HG02943 (cell line): ENCODE measurements around the gene CYFIP1.

Experiments
- ATAC-seq: cut with Tn5 transposase; IDR thresholded peaks from one replicate; pipeline ENCODE4 v1.9.1; 2021; ENCODE audit warnings: mild to moderate bottlenecking, low read depth, moderate library complexity; ENCODE audit not compliant: unreplicated experiment

The CYFIP1 gene

DNA sequence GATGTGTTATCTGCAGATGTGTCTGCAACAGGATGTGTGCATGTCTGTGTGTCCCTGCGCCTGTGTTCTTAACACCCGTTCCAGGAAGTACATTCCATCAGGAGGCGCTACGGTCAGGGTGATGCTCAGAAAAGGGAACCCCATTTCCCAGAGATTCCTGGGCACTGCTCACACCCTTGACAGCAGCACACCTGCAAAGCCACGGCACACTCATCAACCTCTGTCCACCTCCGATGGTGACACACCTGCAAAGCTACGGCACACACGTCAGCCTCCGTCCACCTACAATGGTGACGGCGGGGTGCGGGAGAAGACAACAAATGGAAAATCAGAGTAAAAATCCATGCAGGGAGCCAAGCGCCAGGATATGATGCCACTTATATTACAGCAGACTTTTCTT is 86.3 kb downstream of the CYFIP1 start:
- no peak for ATAC-seq

DNA sequence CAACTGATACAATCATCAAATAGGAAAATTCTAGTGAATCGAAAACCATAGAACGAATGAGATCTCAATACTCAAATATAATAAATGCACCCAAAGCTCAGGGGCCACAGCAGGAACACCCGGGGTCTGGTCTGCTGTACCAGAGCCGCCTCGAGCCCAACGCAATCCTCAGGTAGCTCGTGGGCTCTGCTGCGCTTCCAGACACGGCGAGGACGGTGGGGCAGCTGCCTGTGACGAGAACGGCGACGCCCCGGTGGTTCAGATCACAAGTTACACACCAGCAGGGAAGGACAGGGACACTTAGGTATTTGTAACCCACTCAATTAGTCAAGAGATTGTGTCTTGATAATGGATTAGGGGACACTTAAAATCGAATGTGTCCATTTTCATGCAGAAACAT is 87.1 kb downstream of the CYFIP1 start:
- ATAC-seq: no peak

DNA sequence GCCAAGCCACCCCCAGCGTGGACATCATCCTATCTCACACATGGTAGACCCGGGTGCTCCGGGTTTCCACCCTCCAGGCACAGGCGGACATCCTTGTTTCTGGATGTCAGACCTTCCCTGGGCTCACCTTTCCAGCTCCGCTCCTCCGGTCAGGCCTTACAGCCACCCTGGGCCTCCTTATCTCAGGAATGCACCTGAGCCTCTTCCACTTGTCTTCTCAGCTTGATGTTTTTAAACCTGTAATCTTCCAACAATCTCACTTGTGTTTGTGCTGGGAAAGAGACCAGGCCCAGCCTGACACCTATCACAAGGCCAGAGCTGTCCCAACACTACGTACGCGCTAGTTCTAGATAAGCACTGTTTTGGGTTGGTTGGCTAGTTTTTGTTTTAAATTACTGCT is 87.8 kb downstream of the CYFIP1 start:
- no peak for ATAC-seq

DNA sequence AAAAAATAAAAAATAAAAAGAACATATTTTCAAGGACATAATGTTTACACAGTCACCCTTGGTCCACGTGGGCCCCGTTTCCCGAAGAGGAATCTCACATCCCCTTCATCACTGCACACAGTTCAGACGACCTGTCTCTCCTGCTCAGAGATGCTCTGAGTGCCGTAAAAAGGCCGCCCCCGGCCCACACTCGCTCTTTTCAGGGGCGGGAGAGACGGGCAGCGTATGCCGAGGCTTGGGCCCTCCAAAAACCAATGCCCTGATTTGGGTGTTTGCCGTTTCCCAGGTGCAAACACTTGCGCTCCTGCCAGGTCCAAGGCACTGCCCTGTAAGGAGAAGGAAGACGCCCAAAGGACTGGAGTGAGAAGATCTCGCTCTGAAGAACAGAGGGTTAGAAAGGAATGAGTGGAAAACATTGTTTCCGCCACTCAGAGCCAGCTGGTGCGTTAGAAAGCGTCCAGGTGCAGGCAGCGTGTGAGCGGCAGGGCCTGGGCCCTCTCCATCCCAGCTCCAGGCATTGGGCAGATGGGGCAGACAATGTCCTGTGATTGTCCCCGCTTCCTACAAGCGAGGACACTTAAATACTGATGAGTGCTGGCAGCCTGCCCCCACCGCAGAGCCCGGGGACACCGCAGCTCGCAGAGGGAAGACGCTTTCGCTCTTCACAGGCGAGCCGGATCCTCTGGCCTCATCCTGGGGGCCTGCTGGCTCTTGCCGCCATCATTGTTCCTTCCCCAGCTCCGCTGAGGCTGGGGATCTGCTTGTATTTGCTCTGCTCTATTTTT is 88.5 kb downstream of the CYFIP1 start:
- ATAC-seq: no peak

DNA sequence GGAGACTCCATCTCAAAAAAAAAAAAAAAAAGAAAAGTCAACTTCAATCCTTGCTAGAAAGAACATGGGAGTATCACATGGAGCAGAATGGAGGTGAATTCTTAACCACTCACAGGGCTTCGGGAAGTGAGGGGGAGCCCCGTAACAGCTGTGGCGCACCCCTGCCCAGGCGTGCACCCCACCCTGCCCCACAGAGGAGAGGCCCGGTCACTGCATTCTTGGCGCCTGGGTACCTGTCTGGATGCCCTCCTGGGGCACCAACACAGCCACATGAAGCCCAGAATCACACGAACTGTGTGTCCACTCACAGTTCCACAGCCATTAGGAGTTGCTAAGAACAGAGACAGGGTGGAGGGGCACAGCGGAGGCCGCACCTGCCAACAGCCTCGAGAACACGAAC is 89.9 kb downstream of the CYFIP1 start:
- no peak for ATAC-seq

DNA sequence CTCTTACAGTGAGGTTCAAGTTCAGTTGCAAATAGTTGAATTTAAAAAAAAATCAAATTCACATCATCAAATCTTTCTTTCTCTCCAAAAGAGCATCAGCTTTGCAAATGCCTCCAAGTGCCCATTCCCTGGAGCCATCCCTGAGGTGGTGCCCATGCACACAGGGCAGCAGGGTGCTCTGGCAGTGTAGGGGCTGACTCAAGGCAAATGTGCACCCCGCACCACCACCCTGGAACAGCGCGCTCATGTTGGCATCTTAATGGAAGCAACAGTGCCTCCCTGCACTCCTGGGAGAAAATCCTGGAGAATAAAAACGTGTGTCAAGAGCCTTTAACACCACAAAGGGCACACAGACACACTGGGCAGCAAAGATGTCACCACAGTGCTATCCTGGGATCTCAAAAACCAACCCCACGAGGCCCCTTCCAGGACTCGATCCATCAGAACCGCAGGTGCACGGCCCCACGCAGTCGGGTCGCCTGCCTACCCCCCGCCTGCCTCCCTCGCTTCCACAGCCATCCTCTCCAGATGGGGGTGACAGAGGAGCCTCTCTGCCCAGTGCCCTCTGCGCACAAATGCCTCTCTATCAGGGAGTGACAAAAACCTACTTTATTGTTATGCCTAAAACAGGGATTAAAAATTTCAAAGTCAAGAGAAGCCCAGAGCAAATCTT is 90.9 kb downstream of the CYFIP1 start:
- ATAC-seq: no peak

DNA sequence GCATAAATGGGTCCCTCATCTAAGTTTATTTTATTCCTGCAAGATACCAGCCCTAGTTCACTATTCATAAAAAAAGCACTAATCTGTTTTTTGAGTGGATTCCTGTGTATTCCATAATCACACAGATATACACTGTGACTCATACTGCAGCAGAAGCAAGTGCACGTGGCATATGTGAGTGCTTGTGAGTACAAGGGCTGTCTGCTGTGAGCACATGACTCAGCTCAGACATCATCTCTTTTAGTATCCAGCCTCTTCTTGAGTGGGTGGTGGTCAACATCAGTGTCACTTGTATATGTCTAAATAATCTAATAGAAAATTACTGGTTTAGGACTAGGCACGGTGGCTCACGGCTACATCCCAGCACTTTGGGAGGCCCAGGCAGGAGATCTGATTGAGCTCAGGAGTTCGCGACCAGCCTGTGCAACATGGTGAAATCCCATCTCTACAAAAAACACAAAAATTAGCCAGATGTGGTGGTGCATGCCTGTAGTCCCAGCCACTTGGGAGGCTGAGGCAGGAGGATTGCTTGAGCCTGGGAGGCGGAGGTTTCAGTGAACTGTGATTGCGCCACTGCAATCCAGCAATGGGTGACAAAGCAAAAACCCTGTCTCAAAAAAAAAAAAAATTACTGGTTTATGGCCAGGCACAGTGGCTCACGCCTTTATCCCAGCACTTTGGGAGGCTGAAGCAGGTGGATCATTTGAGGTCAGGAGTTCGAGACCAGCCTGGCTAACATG is 91.9 kb downstream of the CYFIP1 start:
- ATAC-seq: no peak

DNA sequence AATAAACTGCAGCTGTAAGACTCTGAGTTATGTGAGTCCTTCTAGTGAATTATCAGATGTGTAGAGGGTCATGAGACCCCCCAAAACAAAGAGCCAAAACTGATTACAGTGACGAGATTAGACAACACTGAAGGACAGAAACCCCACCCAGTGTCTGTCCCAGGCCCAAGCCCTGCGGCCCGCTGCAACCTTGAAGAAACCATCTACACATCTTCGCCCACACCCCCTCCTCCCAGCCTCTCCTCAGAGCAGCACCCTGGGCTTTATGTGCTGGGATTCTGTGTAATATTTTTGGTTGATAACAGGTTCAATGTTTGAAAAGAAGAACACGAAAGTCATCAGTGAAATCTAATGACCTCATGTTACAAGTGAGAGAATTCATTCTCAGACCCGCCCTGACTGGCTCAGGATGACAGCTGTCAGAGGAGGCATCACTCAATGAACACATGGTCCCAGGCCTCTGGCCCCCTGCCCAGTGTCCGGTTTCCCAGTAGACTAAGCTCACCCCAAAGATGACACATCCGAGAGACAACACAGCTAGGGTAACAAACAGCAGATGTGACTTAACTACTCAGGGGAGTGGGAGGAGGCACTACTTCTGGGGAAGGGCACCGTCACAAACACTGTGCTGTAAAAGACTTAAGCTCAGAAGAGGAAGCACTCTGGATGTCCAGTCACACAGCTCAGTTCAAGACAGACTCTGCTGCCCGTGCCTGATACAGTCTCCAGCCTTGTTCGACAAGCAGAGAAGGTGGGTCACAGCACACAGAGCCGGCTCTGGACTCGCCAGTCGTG is 92.8 kb downstream of the CYFIP1 start:
- no peak for ATAC-seq

DNA sequence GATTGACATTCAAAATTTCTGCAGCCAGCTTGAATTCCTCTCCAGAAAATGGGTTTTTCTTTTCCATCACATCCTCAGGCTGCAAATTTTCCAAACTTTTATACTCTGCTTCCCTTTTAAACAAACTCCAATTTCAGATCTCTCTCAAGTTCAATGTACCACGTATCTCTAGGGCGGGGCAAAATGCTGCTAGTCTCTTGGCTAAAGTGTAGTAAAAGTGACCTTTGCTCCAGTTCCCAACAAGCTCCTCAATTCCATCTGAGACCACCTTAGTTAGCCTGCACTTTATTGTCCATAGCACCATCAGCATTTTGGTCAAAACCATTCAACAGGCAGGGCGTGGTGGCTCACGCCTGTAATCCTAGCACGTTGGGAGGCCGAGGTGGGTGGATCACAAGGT is 95.0 kb downstream of the CYFIP1 start:
- ATAC-seq: no peak

DNA sequence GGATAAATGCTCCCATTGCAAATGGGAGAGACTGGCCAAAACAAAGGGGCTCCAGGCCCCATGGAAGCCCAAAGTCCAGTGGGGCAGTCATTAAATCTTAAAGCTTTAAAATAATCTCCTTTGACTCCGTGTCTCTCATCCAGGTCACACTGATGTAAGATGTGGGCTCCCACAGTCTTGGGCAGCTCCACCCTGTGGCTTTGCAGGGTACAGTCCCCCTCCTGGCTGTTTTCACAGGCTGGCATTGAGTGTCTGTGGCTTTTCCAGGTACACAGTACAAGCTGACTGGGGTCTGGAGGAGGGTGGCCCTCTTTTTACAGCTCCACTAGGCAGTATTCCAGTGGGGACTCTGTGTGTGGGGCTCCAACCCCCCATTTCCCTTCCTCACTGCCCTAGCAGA is 95.8 kb downstream of the CYFIP1 start:
- no peak for ATAC-seq

DNA sequence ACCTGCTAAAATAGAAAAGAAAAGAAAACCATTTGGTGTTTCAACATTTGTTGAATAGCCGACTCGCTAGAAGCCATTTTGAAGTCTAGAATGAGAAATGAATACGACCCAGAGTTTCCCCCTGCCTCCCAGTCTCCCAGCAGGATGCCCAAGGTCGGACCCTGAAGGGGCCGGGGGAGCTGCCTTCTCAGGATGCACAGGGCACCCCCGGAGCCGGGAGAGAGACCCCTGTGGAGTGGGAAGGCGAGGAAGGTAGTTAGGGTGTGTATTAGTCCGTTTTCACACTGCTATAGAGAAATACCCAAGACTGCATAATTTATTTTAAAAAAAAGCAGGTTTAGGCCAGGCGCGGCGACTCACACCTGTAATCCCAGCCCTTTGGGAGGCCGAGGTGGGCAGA is 97.0 kb downstream of the CYFIP1 start:
- ATAC-seq: no peak

DNA sequence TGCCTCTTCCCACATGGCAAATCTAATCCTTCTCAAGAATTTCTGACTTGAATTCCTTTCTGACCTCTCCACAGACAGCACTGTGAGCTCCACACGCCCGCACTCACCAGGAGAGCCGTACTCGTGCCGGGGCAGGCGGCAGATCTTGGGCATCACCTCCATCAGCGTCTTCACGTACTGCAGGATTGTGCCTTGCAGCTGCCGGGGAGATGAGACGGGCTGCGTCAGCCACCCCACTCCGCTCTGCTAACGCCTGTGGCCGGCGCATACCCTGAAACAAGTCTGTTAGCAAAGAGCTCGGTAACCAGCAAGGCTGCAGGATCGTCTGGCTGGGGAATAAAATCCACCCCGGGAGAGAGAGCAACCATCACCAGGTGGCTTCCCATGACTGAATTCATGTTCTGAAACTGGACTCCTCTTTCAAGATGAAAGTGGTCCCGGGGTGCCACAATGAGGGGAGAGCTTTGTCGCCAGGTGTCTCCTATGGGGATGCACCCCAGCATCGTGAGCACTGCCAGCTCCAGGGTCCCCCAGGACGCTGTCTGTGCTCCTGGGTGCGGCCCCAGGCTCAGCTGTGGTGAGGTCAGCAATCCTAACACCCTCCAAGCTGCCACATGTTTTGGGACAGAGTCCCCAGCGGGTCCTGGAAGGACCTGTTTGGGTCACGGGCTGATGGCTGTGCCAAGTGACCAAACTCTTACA is 98.3 kb downstream of the CYFIP1 start:
- ATAC-seq: no peak

DNA sequence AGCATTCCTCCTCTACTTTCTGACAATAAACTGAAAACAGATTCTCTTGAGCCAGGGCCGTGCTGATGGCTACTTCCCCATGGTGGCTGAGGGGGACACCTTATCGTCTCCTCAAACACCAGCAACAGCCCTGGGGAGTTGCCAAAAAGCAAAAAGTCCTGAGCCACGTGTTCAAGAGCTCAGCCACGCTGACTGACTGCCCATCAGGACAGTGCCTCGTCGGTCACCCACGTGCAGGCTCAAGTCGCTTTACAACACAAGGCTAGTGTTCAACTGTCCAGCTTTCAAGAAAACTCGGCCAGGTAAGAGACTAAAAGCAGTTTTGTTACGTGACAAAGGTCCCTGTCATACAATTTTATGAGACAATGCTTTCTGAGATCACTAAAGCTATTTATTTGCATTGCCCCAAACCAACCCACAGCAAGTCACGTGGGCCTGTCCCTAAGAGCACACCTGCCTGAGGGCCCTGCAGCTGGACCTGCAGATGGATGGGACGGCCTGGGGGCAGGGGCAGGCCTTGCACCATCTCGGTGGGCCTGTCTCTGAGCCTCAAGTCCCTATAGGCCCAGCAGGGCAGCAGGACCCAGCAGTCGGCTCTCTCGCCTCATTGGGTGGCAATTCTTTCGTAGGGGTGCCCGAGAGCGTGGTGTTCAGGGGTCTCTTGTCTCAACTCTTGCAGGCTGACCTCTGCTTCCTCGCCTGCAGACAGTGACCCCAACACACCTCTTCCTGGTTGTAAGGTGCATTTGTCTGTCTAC is 99.0 kb downstream of the CYFIP1 start:
- ATAC-seq: no peak

DNA sequence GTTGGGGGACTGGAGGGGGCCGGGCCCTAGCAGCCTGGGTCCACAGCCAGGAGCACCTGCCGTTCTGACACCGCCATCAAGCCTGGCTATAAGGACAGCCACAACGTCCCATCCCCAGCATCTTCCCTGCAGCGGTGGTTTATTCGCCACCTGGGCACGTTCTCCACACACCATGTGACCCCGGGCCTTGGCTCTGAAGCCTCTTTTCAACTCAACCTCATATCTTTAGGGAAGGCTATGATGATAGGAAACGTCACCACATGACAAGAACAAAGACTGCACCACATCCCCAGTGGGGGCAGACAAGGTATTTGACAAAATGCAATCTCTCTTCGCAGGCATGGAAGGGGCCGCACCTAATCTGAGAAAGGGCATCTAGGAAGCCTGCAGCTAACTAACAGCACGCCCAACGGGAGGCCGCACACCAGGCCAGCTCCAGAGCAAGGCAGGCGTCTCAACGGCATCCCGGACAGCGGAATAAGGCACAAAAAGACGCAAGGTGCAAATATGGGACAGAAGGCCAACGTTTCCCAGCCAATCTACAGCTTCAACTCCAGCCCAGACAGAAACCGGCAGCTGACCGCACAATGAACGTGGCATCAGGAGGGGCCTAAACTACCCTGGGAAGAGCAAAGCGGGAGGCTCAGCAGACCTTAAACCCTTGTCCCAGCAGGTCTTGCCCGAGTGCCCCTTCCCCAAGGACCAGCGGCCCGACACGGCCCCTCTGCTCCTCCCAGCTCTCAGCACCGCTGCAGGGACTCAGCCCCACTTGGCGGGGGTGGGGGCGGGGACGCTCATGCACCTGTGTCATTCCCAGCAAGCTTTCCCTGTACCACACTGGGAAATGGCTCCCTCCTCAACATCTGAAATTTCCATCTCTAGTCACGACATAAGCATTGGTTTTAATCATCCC is 99.8 kb downstream of the CYFIP1 start:
- no peak for ATAC-seq

DNA sequence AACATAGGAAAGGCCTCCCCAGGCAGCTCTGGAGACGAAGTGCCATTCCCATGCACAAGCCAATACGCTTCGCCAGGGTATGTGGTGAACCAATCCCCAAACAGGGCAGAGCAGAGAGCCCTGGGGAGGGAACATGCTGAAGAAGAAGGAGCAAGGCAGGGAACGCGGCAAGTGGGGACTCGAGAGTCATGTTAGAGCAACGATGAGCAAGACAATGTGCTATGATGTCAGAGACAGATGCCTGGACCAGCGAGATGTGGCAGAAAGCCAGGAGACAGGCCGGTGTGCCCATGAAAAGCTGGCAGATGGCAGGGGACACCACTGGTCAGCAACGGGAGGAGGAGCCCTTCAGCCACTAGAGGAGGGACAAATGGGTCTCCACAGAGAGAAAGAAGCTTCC is 102.1 kb downstream of the CYFIP1 start:
- ATAC-seq: no peak

DNA sequence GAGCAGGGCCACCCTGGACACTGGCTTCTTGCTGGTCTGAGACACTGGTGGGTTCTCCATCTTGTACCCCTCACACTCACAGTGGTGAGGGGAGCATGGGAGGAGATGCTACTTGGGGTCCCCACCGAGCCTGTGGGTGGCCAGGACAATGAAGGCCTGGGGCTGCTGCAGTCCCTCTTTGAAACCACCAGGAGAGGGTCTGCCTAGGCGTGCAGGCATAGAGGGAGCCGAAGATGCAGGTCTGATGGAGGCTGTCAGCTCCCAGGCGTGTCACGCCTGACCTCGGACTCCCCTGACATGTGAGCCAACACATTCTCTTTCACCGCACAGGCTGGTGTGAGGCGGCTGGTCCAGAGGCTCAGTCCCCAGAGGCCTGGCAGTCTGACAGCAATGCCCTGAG is 102.6 kb downstream of the CYFIP1 start:
- ATAC-seq: no peak

DNA sequence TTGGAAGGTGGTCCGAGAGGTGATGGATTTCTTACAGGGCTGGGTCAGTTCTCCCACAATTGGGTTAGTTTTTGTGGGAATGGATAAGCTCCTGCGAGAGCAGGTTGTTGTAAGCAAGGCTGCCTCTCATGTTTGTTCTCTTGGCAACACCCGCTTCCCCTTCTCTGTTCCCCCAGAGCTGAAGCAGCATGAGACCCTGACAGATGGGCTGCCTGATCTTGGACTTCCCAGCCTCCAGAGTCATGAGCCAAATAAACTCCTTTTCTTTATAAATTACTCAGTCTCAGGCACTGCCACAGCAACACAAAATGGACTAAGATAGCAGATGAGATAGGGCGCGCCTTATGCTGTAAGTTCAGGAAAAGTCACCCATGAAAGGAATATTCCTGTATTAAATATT is 103.1 kb downstream of the CYFIP1 start:
- ATAC-seq: no peak

DNA sequence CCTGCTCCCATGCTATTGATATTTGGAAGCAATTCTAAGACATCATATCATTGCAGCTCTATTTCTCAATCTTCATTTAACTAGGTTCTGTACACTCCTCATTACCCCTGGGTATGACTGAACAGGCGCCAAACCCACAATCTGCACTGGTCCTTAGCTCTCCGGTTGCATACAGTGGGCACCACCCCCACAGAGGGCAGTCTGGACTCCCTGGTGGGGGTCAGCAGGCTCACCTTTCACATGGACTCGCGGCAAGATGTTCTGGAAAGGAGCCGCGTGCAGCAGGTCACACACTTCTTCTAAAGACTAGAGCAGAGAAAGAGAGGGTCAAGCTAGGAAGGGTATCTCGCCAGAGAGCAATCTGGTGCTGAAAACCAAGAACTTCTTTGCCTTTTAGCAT is 105.2 kb downstream of the CYFIP1 start:
- ATAC-seq: no peak

DNA sequence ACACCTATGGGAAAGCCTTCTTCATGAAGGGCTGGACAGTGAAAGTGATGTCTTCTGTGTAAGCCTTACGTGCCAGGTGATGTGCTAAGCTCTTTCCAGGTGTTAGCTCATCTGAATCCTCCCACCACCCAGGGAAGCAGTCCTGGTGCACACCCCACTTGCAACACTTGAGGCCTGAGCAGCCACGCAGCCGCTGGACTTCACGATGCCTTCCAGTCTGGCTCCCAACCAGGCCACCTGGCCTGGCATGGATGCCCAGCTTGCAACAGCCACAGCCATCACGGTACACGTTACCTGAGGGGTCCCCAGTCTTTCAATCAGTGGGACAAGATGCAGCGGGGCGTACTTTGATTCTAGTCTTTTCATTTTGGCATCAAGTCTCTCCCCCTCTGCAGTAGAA is 105.9 kb downstream of the CYFIP1 start:
- ATAC-seq: no peak
